Endodermal cell (in vitro differentiated cells): ENCODE data around the gene AUTS2. TPM values are rescaled to one million over a fixed set of nuclear protein-coding genes. Genes with fewer than 3 reads are reported as not detected.

Experiments used
- DNase-seq: peaks from one replicate; pipeline ENCODE4 v3.0.0-alpha.2; 2017
- H3K27ac ChIP-seq: 2 replicates; pipeline ENCODE4 v1.5.1; 2013; ENCODE audit warnings: mild to moderate bottlenecking, low read depth, low read length, moderate library complexity
- H3K27me3 ChIP-seq: 2 replicates; pipeline ENCODE4 v1.6.1; 2013; ENCODE audit warnings: mild to moderate bottlenecking, low read length, moderate library complexity; ENCODE audit not compliant: insufficient read depth, control insufficient read depth, poor library complexity, severe bottlenecking
- H3K36me3 ChIP-seq: 2 replicates; pipeline ENCODE4 v1.7.0; 2013; ENCODE audit warnings: mild to moderate bottlenecking, low read length, moderate library complexity; ENCODE audit not compliant: control insufficient read depth, insufficient read depth
- H3K4me1 ChIP-seq: one replicate; pipeline ENCODE4 v1.7.0; 2013; ENCODE audit warnings: low read length; ENCODE audit not compliant: control insufficient read depth, insufficient read depth
- H3K4me3 ChIP-seq: 2 replicates; pipeline ENCODE4 v1.5.1; 2013; ENCODE audit warnings: mild to moderate bottlenecking, low read length, moderate library complexity
- H3K9ac ChIP-seq: 2 replicates; pipeline ENCODE4 v1.6.1; 2013; ENCODE audit warnings: mild to moderate bottlenecking, low read length, moderate library complexity; ENCODE audit not compliant: poor library complexity, severe bottlenecking; ENCODE audit errors: extremely low read depth
- H3K9me3 ChIP-seq: 2 replicates; pipeline ENCODE4 v1.6.1; 2013; ENCODE audit warnings: mild to moderate bottlenecking, low read length, moderate library complexity; ENCODE audit not compliant: control insufficient read depth
- H3K27ac Mint-ChIP-seq: 2 replicates; pipeline ENCODE4 v1.8.0; 2020; ENCODE audit warnings: mixed read lengths
- H3K27me3 Mint-ChIP-seq: 2 replicates; pipeline ENCODE4 v1.8.0; 2021; ENCODE audit warnings: mild to moderate bottlenecking, mixed read lengths; ENCODE audit not compliant: insufficient read depth
- H3K36me3 Mint-ChIP-seq: 2 replicates; pipeline ENCODE4 v1.8.0; 2020; ENCODE audit warnings: low read depth, mixed read lengths
- H3K4me1 Mint-ChIP-seq: 2 replicates; pipeline ENCODE4 v1.8.0; 2020; ENCODE audit warnings: mixed read lengths
- H3K4me3 Mint-ChIP-seq: 2 replicates; pipeline ENCODE4 v1.8.0; 2020; ENCODE audit warnings: mild to moderate bottlenecking, moderate library complexity, mixed read lengths
- H3K9me3 Mint-ChIP-seq: 2 replicates; pipeline ENCODE4 v1.8.0; 2020; ENCODE audit warnings: mild to moderate bottlenecking, mixed read lengths
- WGBS, 2 experiments: methylation state at CpG; one replicate each; pipeline versions ENCODE4 v1.1.5 to v1.1.7; 2013; ENCODE audit warnings: missing lambda C conversion rate in 2 of 2, mixed read lengths in 1 of 2; ENCODE audit not compliant: insufficient coverage in 1 of 2, insufficient read length in 1 of 2; 5-methylcytosine and 5-hydroxymethylcytosine counted together
- total RNA-seq, 2 donors: library from RNA; stranded (reverse); fragmentation: NEBNext Ultra II Directional in 1 of 2; extraction: Animal tissue kit (Norgen Biotek cat#: 25700) in 1 of 2; gene quantifications; 2 replicates in 1 of 2; 3 replicates in 1 of 2; pipeline ENCODE4 v1.2.1, GENCODE V29; 2021
- TF ChIP-seq, protein P1 (sequence below): fragments of 200-600 bp; sonication (generic); conservative IDR thresholded peaks from 2 replicates; pipeline ENCODE4 v1.5.0; 2021; ENCODE audit warnings: antibody characterized with exemption, mild to moderate bottlenecking

Gene AUTS2
- total RNA-seq, 2 donors from 2014 or later = 76.8 to 106 TPM

DNA sequence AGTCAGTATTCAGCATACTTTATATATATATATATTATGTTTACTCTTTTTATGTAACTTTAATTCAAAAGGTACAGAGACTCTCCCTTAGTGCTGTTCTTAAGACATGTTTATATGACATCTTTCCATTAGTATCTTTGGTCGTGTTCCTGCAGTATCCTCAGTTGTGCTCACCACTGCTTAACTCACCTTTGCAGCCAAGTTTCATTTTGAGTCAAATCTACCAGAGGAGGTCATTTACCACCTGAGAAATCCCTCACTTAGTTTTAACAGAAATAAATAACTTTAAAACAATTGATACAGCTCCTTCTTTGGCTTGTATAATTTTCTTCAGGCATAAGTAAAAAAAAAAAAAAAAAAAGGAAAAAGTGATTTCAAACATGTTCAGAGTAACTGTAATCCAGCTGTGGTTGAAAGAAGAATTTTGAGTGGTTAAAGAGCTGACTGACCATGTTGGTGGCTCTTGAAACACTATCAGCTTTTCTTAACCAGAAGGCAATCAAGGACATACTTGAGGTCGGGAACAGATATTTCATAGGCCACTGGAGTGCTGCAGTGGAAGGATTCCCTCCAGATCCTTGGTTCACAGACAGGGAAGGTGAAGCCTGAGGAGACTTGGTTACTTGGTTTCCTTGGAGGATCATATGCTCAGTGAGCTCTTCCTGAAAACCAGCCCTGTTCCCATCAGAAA lies 116.8 kb downstream of the AUTS2 start:
- Mint-ChIP-seq H3K9me3 (no peaks in the 10 kb centered on the region), H3K27me3 (no peaks in the 10 kb centered on the region), H3K4me3 (no peak overlapping the region), H3K4me1 (peaks cover 42% of the 10 kb centered on the region), H3K27ac (no peak overlapping the region), H3K36me3 (no peaks in the 10 kb centered on the region)
- Histone ChIP-seq H3K9ac (no peak overlapping the region), H3K27ac (no peak overlapping the region), H3K4me3 (no peak overlapping the region), H3K27me3 (no peaks in the 10 kb centered on the region), H3K4me1 (peaks cover 18% of the 10 kb centered on the region), H3K36me3 (no peaks in the 10 kb centered on the region), H3K9me3 (no peaks in the 10 kb centered on the region)
- TF ChIP-seq, protein P1, sequence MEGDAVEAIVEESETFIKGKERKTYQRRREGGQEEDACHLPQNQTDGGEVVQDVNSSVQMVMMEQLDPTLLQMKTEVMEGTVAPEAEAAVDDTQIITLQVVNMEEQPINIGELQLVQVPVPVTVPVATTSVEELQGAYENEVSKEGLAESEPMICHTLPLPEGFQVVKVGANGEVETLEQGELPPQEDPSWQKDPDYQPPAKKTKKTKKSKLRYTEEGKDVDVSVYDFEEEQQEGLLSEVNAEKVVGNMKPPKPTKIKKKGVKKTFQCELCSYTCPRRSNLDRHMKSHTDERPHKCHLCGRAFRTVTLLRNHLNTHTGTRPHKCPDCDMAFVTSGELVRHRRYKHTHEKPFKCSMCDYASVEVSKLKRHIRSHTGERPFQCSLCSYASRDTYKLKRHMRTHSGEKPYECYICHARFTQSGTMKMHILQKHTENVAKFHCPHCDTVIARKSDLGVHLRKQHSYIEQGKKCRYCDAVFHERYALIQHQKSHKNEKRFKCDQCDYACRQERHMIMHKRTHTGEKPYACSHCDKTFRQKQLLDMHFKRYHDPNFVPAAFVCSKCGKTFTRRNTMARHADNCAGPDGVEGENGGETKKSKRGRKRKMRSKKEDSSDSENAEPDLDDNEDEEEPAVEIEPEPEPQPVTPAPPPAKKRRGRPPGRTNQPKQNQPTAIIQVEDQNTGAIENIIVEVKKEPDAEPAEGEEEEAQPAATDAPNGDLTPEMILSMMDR = no peak
- WGBS, 2 experiments = 91 to 100% methylated on average over 2 of the region's 2 CpGs
- no peak for DNase-seq

DNA sequence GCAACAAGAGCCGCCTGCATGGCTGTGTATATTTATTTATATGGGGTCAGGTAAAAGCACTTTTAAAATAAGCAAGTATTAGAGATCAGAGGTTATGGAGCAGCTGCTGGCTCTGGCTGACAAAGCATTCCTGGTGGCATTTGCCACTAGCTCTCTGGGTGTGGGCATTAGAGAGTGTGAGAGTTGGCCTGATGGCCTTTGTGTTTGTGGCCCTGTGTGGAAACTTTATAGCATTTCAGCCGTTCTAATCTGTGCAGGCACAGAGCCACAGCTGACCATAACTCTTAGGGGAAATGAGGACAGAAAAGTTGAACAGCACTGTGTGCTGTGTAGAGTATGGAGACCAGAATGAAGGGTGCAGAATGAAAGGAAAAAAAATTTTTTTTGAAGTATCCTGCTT lies 118.9 kb downstream of the AUTS2 start:
- no peaks in the 10 kb centered on the region for H3K36me3 ChIP-seq
- no peaks in the 10 kb centered on the region for H3K27me3 ChIP-seq
- TF ChIP-seq, protein P1 = no peak
- no peak overlapping the region for H3K9ac ChIP-seq
- Mint-ChIP-seq H3K27ac (no peak overlapping the region), H3K27me3 (no peaks in the 10 kb centered on the region), H3K4me1 (peaks cover 31% of the 10 kb centered on the region), H3K4me3 (no peak overlapping the region), H3K9me3 (no peaks in the 10 kb centered on the region), H3K36me3 (no peaks in the 10 kb centered on the region)
- H3K9me3 ChIP-seq = no peaks in the 10 kb centered on the region
- no peak for DNase-seq
- H3K27ac ChIP-seq = no peak overlapping the region
- H3K4me3 ChIP-seq = no peak overlapping the region
- H3K4me1 ChIP-seq = peaks cover 7% of the 10 kb centered on the region
- WGBS, 2 experiments = 78 to 94% methylated on average over 1 to 2 of the region's 2 CpGs

DNA sequence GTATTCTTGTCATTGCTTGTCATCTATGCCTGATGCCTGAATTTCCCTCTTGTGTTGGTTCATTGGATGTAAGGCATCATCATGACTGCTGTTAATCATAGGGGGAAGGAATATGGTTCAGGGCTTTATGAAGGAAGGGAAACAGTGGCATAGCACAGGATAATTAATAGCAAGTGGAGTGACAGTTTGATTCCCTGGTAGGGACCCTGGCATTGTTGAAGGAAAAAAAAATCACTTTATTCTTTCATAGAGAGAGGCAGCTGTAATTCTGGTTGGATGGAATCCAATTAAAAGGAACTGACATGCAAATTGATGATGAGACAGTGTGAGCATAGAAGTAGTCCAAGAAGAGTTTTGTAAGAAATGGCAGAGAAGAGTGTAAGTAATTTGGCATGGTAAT lies 121.4 kb downstream of the AUTS2 start:
- DNase-seq = no peak
- no peak overlapping the region for H3K4me3 Mint-ChIP-seq
- H3K9me3 Mint-ChIP-seq = no peaks in the 10 kb centered on the region
- no peaks in the 10 kb centered on the region for H3K27me3 Mint-ChIP-seq
- peaks cover 42% of the 10 kb centered on the region for H3K4me1 Mint-ChIP-seq
- Histone ChIP-seq H3K27ac (no peak overlapping the region), H3K9ac (no peak overlapping the region), H3K27me3 (no peaks in the 10 kb centered on the region), H3K9me3 (no peaks in the 10 kb centered on the region), H3K4me3 (no peak overlapping the region), H3K4me1 (peaks cover 15% of the 10 kb centered on the region), H3K36me3 (no peaks in the 10 kb centered on the region)
- H3K36me3 Mint-ChIP-seq = no peaks in the 10 kb centered on the region
- TF ChIP-seq, protein P1 = no peak
- H3K27ac Mint-ChIP-seq = no peak overlapping the region
